Fibroblast of the aortic adventitia (primary cell): ENCODE results near the gene THBD. TPM values are rescaled to one million over a fixed set of nuclear protein-coding genes. Genes with fewer than 3 reads are reported as not detected.
A peak's percentile ranks its signal among the peaks of the same experiment; 100 is the strongest.

Experiments
- DNase-seq: peaks from one replicate; pipeline ENCODE4 v3.0.0-alpha.2; 2010; ENCODE audit warnings: low read depth
- H3K4me3 ChIP-seq: 2 replicates; pipeline ENCODE4 v1.5.1; 2011; ENCODE audit warnings: low read depth, mild to moderate bottlenecking, control low read depth, low read length, moderate library complexity
- total RNA-seq: library from RNA; depleted of rRNA; stranded (reverse); fragments of >200 nt; gene quantifications from 2 replicates; pipeline ENCODE4 v1.2.3, GENCODE V29; 2012; ENCODE audit warnings: low replicate concordance
- TF ChIP-seq, protein P1 (sequence below): IDR thresholded peaks from 2 replicates; pipeline ENCODE4 v1.5.1; 2011; ENCODE audit warnings: mild to moderate bottlenecking, low read length, control low read depth, inconsistent platforms; ENCODE audit not compliant: insufficient read depth

THBD gene
- total RNA-seq, 1 donor = 128 TPM

DNA sequence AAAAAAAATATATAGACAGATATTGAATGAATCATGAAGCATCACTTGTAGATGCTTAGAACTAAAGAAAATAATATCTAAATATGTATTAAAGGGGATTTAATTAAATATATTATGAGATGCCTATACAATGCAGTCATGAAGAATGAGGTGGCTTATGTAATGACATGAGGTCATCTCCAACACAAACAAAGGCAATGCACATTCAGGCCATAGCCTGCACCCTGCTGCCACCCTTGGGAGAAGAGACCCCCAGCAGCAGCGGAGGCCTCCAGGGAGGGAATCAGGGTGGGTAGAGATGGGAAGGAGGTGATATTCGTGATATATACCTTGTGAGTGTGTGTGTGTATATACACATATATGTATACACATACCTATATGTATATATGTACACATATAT, 40.8 kb downstream of the THBD start:
- H3K4me3 ChIP-seq = no peak overlapping the region
- TF ChIP-seq, protein P1, sequence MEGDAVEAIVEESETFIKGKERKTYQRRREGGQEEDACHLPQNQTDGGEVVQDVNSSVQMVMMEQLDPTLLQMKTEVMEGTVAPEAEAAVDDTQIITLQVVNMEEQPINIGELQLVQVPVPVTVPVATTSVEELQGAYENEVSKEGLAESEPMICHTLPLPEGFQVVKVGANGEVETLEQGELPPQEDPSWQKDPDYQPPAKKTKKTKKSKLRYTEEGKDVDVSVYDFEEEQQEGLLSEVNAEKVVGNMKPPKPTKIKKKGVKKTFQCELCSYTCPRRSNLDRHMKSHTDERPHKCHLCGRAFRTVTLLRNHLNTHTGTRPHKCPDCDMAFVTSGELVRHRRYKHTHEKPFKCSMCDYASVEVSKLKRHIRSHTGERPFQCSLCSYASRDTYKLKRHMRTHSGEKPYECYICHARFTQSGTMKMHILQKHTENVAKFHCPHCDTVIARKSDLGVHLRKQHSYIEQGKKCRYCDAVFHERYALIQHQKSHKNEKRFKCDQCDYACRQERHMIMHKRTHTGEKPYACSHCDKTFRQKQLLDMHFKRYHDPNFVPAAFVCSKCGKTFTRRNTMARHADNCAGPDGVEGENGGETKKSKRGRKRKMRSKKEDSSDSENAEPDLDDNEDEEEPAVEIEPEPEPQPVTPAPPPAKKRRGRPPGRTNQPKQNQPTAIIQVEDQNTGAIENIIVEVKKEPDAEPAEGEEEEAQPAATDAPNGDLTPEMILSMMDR = no peak
- no peak for DNase-seq

DNA sequence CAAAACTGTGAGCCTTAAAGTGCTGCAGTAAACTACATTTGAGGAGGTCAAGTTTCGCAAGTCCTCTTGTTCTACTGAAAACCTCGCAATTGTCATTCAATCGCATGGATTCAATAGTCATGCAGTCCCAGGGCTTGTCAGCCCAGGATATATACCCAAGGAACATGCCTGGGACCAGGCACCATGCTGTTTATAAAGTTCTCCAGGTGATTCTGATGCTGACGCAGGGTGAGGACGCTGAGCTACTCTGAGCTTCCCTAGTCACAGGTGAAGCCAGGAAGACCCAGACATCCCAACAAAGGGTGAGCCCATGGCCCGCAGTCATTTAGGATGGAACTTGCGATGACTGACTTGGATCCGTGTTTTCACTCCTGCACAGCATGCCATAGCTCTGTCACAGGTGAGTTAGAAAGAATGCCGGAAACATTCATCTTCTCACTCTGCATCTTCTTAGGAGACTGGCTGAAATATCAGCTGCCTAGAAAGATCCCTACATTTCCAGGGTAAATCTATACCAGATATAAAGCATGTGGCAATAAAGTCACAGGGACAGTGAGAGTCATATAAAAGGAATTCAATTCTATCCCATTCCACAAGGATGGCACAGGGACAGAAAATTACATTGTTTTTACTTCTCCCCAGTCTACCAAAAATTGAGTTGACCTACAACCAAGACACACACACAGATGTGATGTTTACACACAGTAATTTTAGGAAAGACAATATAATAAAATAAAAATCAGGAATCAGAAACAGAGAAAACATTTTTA, 41.4 kb downstream of the THBD start:
- H3K4me3 ChIP-seq = no peak overlapping the region
- DNase-seq = no peak
- TF ChIP-seq, protein P1 = no peak

DNA sequence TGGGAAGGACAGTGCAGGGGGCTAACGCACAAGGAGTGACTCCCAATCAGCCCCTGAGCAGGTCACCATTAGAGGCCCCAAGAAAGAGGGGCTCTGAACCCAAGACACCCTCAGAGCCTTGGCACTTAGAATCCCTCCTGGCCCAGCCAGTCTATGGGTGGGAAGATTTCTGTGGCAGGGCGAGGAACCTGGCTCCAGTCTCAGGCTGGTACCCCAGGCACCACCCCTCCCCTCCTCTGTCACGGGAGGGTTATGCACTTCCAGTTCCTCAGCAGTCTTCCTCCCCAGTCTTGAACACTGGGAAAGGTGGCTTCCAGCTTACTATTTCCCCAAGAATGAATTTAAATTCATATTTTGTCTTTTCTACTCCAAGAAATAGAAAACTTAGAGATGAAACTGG, 42.0 kb downstream of the THBD start:
- TF ChIP-seq, protein P1 = no peak
- no peak overlapping the region for H3K4me3 ChIP-seq
- no peak for DNase-seq

DNA sequence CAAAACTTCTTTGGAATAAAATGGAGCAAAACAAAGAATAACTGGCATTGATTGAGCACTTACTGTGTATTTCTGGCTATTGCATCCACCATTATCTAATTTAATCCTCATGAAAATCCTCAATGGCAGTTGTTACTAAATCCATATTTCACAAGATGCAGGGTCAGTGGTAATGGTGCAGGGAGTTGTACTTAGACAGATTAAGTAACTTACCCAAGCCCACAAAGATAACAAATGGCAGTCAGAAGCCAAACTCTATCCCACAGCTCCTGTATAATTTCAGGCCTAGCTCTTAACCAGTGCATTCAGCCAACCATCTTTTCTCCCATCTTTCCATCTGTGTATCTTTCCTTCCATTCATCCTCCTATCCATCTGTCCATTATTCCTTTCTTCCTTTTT, 43.7 kb downstream of the THBD start:
- peak; percentile 12 for DNase-seq
- TF ChIP-seq, protein P1 = no peak
- no peak overlapping the region for H3K4me3 ChIP-seq

DNA sequence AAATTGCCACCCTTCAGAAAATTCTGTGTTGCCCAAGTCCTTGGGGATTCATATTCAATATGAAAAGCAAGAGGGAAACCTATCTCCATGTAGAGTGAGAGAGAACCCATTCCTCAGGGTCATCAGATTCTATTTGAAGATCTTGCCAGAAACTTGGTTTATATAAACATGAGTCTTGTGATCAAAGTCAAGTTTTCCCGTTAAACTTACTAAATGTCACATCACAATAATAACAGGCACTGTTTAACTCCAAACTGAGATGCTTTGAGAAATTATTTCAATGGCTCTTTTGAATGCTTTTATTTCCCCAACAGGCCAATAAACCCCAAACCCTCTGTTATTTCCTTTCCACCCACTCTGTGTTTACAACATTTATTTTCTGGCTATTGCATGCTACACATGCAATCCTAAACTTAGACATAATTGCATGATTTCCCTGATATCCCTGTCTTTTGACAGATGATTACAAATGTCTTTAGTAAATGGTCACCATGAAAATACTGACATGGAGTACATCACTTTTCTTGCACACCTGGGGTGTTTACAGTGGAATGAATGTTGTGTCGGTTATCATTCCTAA, 45.5 kb downstream of the THBD start:
- H3K4me3 ChIP-seq = no peak overlapping the region
- DNase-seq = no peak
- TF ChIP-seq, protein P1 = no peak

DNA sequence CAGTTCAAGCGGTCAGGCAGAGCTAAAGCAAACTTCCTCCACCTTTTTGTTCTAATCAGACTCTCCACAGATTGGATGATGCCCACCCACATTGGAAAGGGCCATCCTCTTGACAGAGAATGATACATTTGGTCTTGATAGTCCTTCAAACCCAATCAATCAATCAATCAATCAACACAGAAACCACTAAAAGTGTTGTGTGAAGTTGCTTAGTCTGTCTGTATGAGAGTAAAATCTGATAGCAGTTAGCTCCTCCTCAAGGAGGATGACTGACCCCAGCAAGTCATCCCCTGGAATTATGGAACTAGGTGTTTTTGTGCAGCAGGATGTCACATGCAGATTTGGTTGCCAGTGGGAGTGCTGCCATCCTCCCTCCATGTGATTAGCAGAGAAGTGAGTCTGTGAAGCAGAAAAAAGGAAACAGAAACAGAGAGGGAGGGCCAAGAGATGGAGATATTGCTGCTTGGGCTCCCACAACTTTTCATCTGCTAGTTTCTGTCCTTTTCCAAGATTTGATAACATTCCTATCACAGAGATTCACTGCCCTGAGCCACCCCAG, 46.3 kb downstream of the THBD start:
- no peak for DNase-seq
- TF ChIP-seq, protein P1 = no peak
- H3K4me3 ChIP-seq = no peak overlapping the region
